Vagina (tissue), 2 donors: ENCODE results near the gene TMPRSS2.

Source experiments
- POLR2A ChIP-seq, 2 donors: fragments of 450-650 bp; IDR thresholded peaks; one replicate each; pipeline ENCODE4 v1.6.1; 2017; ENCODE audit warnings: antibody characterized with exemption in 2 of 2, mild to moderate bottlenecking in 2 of 2, moderate library complexity in 2 of 2
- POLR2AphosphoS5 ChIP-seq, 2 donors: sonication (generic); formaldehyde crosslinking; IDR thresholded peaks; one replicate each; pipeline ENCODE4 v1.9.0; 2017; ENCODE audit warnings: antibody characterized with exemption in 2 of 2, mild to moderate bottlenecking in 2 of 2, low read depth in 1 of 2; ENCODE audit not compliant: insufficient read depth in 1 of 2
- TF ChIP-seq, protein P1 (sequence below), 3 experiments: fragments of 450-650 bp in 2 of 3; fragments of 200-600 bp in 1 of 3; sonication (generic) in 1 of 3; IDR thresholded peaks; one replicate each; pipeline ENCODE4 v1.5.1; 2017 to 2019; ENCODE audit warnings: antibody characterized with exemption in 3 of 3, mild to moderate bottlenecking in 2 of 3, moderate library complexity in 2 of 3

- TF ChIP-seq, protein P1, sequence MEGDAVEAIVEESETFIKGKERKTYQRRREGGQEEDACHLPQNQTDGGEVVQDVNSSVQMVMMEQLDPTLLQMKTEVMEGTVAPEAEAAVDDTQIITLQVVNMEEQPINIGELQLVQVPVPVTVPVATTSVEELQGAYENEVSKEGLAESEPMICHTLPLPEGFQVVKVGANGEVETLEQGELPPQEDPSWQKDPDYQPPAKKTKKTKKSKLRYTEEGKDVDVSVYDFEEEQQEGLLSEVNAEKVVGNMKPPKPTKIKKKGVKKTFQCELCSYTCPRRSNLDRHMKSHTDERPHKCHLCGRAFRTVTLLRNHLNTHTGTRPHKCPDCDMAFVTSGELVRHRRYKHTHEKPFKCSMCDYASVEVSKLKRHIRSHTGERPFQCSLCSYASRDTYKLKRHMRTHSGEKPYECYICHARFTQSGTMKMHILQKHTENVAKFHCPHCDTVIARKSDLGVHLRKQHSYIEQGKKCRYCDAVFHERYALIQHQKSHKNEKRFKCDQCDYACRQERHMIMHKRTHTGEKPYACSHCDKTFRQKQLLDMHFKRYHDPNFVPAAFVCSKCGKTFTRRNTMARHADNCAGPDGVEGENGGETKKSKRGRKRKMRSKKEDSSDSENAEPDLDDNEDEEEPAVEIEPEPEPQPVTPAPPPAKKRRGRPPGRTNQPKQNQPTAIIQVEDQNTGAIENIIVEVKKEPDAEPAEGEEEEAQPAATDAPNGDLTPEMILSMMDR (IDR thresholded peaks at IDR 0.05): no peak
- TF ChIP-seq POLR2A (IDR thresholded peaks at IDR 0.05): no peak
- no peak for TF ChIP-seq POLR2AphosphoS5 (IDR thresholded peaks at IDR 0.05; ENCODE audit: insufficient read depth in 1 of 2, low read depth in 1 of 2)
Observed at GRCh38 chr21:41428311-41428710, 79.6 kb downstream of the TMPRSS2 start.
